Measurements from ENCODE around the gene DDX39A.
"Not testable (repeated sequence)": the region's sequence is repeated elsewhere in the genome, so short reads cannot be mapped to it uniquely, and the experiment has no call there.

DDX39A gene

DNA sequence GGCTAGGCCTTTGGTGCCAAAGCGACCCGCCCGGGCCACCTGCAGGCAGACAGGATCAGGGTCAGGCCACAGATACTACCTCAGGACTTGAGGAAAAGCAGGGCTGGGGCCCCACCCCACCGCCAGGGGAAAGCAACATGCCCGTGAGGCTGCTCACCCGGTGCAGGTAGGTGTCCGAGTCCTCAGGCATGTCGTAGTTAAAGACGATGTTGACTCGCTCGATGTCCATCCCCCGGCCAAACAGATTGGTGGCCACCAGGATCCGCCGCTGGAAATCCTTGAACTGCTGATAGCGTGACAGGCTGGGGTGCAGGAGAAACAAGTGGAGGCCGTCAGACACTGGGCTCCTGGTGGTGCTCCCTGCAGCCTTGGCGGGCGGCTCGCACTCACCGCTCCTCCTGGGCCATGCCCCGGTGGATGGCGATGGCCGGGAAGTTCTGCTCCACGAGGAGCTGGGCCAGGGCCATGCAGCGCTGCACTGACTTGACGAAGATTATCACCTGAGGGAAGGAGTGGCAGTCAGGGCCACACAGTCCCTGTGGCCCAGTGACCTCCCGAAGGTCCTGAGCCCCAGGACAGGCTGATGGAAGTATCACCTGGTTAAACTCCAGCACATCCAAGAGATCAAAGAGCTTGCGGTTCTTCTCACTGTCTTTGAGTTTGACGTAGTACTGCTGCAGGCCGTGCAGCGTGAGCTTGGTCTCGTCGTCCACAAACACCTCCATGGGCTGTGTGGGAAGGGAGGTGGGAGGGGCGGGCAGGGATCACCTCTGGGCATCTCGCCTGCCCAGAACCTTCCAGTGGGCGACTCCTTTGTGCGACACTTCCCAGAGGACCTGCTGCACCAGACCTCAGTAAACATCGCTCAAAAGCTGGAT, 9.8 kb downstream of the DDX39A start:
- H3K27ac Mint-ChIP-seq: peak overlapping the region; percentile 94 to 98
- no peaks in the 10 kb centered on the region for H3K9me3 Mint-ChIP-seq
- DNase-seq (peak; percentile 47 to 53 (median 52)), ATAC-seq (replicated peaks) (peak; percentile 32)
- H3K36me3 Mint-ChIP-seq (ENCODE audit: insufficient read depth): peaks cover 100% of the 10 kb centered on the region
- H3K27me3 Mint-ChIP-seq: no peaks in the 10 kb centered on the region
- H3K4me3 Mint-ChIP-seq: peak overlapping the region; percentile 76 to 82
- H3K4me1 Mint-ChIP-seq (ENCODE audit: low read depth in 2 of 2): peaks cover 40 to 70% of the 10 kb centered on the region in 2 donors

DNA sequence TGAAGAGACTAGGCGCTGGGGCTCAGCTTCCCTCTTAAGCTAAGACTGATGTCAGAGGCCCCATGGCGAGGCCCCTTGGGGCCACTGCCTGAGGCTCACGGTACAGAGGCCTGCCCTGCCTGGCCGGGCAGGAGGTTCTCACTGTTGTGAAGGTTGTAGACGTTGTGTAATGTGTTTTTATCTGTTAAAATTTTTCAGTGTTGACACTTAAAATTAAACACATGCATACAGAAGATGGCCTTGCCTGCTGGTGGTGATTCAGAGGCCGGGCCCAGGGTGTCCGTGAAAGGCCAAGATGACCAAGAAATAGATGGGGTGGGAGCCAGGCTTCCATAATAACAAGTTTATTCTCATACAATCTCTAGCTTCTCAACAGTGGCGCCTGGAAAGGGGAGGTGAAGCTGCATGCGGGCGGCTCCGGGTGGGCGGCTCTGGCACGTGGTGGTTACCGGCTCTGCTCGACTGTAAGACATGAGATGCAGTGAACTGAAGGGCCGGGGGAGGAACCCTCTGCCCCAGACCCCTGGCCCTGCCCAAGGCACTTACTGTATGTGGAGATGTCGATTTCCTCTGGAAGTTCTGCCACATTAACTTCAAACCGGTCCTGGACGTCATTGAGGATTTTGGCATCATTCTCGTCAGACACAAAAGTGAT, 10.5 kb downstream of the DDX39A start:
- Mint-ChIP-seq H3K4me1 (ENCODE audit: low read depth in 2 of 2) (peaks cover 35 to 71% of the 10 kb centered on the region in 2 donors), H3K27ac (peak overlapping the region; percentile 94 to 98), H3K9me3 (no peaks in the 10 kb centered on the region), H3K36me3 (ENCODE audit: insufficient read depth) (peaks cover 100% of the 10 kb centered on the region), H3K27me3 (no peaks in the 10 kb centered on the region), H3K4me3 (peak overlapping the region; percentile 76 to 82)
- ATAC-seq (replicated peaks): no peak
- peak; percentile 18 to 33 (median 31) for DNase-seq

DNA sequence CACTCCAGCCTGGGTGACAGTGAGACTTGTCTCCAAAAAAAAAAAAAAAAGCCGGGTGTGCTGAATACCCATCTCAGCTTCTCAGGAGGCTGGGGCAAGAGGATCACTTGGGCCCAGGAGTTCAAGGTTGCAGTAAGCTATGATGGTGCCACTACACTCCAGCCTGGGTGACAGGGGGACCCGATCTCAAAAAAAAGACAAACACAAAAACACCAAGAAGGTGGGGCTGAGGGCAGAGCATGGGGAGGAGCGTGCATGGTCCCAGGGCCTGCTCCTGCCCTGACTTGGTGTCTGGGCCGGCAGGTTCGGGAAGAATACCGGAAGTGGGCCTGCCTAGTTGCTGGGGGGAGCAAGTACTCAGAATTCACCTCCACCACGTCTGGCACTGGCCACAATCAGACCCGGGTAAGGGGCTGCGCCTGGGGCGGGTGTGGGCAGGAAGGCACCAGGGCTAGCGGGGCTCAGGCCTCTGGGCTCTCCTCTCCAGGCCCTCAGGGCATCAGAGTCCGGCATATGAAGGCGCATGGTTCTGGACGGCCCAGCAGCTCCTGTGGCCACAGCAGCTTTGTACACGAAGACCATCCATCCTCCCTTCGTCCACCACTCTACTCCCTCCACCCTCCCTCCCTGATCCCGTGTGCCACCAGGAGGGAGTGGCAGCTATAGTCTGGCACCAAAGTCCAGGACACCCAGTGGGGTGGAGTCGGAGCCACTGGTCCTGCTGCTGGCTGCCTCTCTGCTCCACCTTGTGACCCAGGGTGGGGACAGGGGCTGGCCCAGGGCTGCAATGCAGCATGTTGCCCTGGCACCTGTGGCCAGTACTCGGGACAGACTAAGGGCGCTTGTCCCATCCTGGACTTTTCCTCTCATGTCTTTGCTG, 11.3 kb downstream of the DDX39A start:
- DNase-seq (peak; percentile 21 to 38 (median 28)), ATAC-seq (replicated peaks) (no peak)
- peak overlapping the region; percentile 94 to 98 for H3K27ac Mint-ChIP-seq
- peak overlapping the region; percentile 68 to 82 for H3K4me3 Mint-ChIP-seq
- H3K4me1 Mint-ChIP-seq (ENCODE audit: low read depth in 2 of 2): peaks cover 28 to 64% of the 10 kb centered on the region in 2 donors
- no peaks in the 10 kb centered on the region for H3K9me3 Mint-ChIP-seq
- no peaks in the 10 kb centered on the region for H3K27me3 Mint-ChIP-seq
- H3K36me3 Mint-ChIP-seq (ENCODE audit: insufficient read depth): peaks cover 100% of the 10 kb centered on the region

- ATAC-seq (replicated peaks): no peak
- H3K27ac Mint-ChIP-seq: peak overlapping the region; percentile 94 to 98
- no peaks in the 10 kb centered on the region for H3K27me3 Mint-ChIP-seq
- DNase-seq: peak in 2 of 3 experiments; percentile 9
- peaks cover 100% of the 10 kb centered on the region for H3K36me3 Mint-ChIP-seq (ENCODE audit: insufficient read depth)
- peaks cover 26 to 62% of the 10 kb centered on the region in 2 donors for H3K4me1 Mint-ChIP-seq (ENCODE audit: low read depth in 2 of 2)
- no peaks in the 10 kb centered on the region for H3K9me3 Mint-ChIP-seq
- H3K4me3 Mint-ChIP-seq: peak overlapping the region; percentile 35 to 82
These were observed 12.3 kb downstream of the DDX39A start for GRCh38 chr19:14406645-14407401.

DNA sequence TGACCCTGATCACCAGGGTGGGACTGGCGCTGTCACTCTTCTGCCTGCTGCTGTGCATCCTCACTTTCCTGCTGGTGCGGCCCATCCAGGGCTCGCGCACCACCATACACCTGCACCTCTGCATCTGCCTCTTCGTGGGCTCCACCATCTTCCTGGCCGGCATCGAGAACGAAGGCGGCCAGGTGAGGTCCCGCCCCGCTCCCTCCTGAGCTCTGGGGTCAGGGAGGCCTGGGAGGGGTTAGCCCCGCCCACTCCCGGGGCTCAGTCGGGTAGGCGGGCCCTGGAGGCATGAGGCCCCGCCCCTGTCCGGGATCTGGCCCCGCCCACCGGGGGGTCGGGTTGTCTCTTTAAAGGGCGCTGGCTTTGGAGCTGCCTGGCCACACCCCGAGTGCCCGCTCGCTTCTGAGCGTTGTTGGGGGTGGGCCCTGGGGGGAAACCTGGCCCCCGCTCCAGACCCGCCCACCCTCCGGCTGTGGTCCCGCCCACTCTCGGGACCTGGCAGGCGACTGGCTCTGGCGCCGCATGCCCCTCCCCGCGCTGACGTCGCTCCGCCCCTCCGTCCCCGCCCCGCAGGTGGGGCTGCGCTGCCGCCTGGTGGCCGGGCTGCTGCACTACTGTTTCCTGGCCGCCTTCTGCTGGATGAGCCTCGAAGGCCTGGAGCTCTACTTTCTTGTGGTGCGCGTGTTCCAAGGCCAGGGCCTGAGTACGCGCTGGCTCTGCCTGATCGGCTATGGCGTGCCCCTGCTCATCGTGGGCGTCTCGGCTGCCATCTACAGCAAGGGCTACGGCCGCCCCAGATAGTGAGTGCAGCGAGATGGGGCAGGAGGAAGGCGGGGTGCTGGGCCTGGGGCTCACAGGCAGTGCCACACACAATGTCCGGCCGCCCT, 13.1 kb downstream of the DDX39A start:
- H3K4me3 Mint-ChIP-seq: peak overlapping the region in 1 of 2 donors; percentile 82
- ATAC-seq (replicated peaks): peak; percentile 46
- peak overlapping the region; percentile 94 to 98 for H3K27ac Mint-ChIP-seq
- H3K27me3 Mint-ChIP-seq: no peaks in the 10 kb centered on the region
- H3K9me3 Mint-ChIP-seq: no peaks in the 10 kb centered on the region
- H3K36me3 Mint-ChIP-seq (ENCODE audit: insufficient read depth): peaks cover 100% of the 10 kb centered on the region
- peak; percentile 89 to 93 (median 92) for DNase-seq
- peaks cover 23 to 57% of the 10 kb centered on the region in 2 donors for H3K4me1 Mint-ChIP-seq (ENCODE audit: low read depth in 2 of 2)

DNA sequence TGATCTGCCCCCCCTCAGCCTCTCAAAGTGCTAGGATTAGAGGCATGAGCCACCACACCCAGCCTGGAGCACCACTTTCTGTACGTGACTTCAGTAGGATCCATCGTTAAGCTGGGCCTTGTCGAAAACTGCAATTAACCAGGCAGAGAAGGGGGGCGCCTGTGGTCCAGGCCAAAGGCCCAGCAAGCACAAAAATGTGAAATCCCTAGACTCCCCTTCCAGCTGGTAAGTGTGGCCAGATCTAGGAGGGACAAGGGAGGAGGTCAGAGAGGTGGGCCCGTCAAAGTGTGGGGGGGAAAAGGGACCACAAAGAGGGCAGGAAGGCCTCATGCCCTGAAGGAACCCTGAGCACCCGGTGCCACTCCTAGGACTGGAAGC, 13.8 kb downstream of the DDX39A start:
- no peaks in the 10 kb centered on the region for H3K9me3 Mint-ChIP-seq
- ATAC-seq (replicated peaks): no peak
- H3K36me3 Mint-ChIP-seq (ENCODE audit: insufficient read depth): peaks cover 100% of the 10 kb centered on the region
- DNase-seq: peak in 2 of 3 experiments; percentile 24 to 32
- peaks cover 20 to 52% of the 10 kb centered on the region in 2 donors for H3K4me1 Mint-ChIP-seq (ENCODE audit: low read depth in 2 of 2)
- H3K27me3 Mint-ChIP-seq: no peaks in the 10 kb centered on the region
- peak overlapping the region; percentile 94 to 98 for H3K27ac Mint-ChIP-seq
- H3K4me3 Mint-ChIP-seq: peak overlapping the region in 1 of 2 donors; percentile 68

DNA sequence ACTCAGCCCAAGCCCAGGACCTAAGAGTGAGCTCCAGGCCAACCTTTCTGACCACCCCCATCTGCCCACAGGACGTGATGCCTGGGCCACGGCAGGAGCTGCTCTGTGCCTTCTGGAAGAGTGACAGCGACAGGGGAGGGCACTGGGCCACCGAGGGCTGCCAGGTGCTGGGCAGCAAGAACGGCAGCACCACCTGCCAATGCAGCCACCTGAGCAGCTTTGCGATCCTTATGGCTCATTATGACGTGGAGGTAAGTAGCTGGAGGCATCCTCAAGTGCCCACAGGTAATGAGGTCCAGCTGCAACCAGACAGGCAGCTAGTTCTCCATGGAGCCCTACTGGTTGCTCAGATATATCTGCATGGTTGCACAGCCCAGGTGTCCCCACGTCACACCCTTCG, 14.8 kb downstream of the DDX39A start:
- H3K27me3 Mint-ChIP-seq: no peaks in the 10 kb centered on the region
- H3K4me3 Mint-ChIP-seq: peak overlapping the region in 1 of 2 donors; percentile 68
- DNase-seq (peak; percentile 13 to 24 (median 17)), ATAC-seq (replicated peaks) (no peak)
- peak overlapping the region; percentile 94 to 98 for H3K27ac Mint-ChIP-seq
- peaks cover 100% of the 10 kb centered on the region for H3K36me3 Mint-ChIP-seq (ENCODE audit: insufficient read depth)
- H3K9me3 Mint-ChIP-seq: no peaks in the 10 kb centered on the region
- peaks cover 9 to 41% of the 10 kb centered on the region in 2 donors for H3K4me1 Mint-ChIP-seq (ENCODE audit: low read depth in 2 of 2)

DNA sequence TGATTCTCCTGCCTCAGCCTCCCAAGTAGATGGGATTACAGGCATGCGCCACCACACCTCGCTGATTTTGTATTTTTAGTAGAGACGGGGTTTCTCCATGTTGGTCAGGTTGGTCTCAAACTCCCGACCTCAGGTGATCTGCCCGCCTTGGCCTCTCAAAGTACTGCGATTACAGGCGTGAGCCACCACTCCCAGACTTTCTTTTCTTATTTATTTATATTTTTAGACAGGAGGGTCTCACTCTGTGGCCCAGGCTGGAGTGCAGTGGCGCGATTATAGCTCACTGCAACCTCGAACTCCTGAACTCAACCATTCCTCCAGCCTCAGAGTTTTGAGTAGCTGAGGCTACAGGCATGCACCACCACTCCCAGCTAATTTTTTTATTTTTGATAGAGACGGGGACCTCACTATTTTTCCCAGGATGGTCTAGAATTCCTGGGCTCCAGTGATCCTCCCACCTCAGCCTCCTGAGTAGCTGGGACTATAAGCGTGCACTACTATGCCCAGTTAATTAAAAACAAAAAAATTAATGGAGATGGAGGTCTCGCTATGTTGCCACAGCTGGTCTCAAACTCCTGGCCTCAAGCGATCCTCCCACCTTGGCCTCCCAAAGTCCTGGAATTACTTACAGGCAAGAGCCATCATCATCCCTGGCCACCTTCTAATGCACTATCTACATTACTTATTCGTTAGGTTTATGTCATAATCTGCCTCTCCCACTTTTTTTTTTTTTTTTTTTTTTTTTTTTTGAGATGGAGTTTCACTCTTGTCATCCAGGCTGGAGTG, 15.8 kb downstream of the DDX39A start:
- peaks cover 100% of the 10 kb centered on the region for H3K36me3 Mint-ChIP-seq (ENCODE audit: insufficient read depth)
- not testable (repeated sequence) for ATAC-seq (replicated peaks); H3K9me3 Mint-ChIP-seq; H3K27me3 Mint-ChIP-seq
- peak overlapping the region; percentile 94 to 98 for H3K27ac Mint-ChIP-seq
- peak in 2 of 3 experiments; percentile 1 to 10 for DNase-seq
- peak overlapping the region in 1 of 2 donors; percentile 68 for H3K4me3 Mint-ChIP-seq
- H3K4me1 Mint-ChIP-seq (ENCODE audit: low read depth in 2 of 2): peaks cover 5 to 33% of the 10 kb centered on the region in 2 donors

DNA sequence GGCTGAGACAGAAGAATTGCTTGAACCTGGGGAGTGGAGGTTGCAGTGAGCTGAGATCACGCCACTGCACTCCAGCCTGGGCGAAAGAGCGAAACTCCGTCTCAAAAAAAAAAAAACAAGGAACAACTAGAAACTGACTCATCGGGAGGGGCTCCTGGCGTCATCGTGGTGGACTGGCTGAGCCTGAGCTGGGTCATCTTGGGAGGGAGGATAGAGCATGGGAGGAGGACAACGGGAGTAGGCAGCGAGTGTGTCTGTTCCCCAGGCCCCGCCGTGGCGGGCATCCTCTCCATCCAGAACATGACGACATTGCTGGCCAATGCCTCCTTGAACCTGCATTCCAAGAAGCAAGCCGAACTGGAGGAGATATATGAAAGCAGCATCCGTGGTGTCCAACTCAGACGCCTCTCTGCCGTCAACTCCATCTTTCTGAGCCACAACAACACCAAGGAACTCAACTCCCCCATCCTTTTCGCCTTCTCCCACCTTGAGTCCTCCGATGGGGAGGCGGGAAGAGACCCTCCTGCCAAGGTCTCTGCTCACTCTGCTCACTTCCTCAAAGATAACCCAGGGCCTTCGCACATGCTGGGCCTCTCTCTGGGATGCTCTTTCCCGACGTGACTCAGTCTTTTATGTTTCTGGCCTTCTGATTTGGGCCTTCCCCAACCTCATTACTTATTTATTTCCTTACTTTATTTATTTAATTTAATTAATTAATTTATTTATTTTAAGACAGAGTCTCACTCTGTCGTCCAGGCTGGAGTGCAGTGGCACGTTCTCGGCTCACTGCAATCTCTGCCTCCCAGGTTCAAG, 16.6 kb downstream of the DDX39A start:
- no peak for ATAC-seq (replicated peaks)
- Mint-ChIP-seq H3K27me3 (no peaks in the 10 kb centered on the region), H3K9me3 (no peaks in the 10 kb centered on the region), H3K4me3 (peak overlapping the region; percentile 15 to 55), H3K27ac (peak overlapping the region; percentile 92 to 98), H3K36me3 (ENCODE audit: insufficient read depth) (peaks cover 100% of the 10 kb centered on the region), H3K4me1 (ENCODE audit: low read depth in 2 of 2) (peaks cover 6 to 31% of the 10 kb centered on the region in 2 donors)
- DNase-seq: peak in 2 of 3 experiments; percentile 19 to 33

- Mint-ChIP-seq H3K27me3 (no peaks in the 10 kb centered on the region), H3K4me3 (peak overlapping the region in 1 of 2 donors; percentile 55), H3K9me3 (no peaks in the 10 kb centered on the region), H3K27ac (peak overlapping the region; percentile 92 to 98), H3K36me3 (ENCODE audit: insufficient read depth) (peaks cover 100% of the 10 kb centered on the region), H3K4me1 (ENCODE audit: low read depth in 2 of 2) (peaks cover 6 to 31% of the 10 kb centered on the region in 2 donors)
- DNase-seq (peak; percentile 6 to 26 (median 18)), ATAC-seq (replicated peaks) (no peak)
These were observed 17.5 kb downstream of the DDX39A start for GRCh38 chr19:14401468-14402195.

Measured in effector memory CD8-positive, alpha-beta T cell (primary cell).